T-helper 2 cell treated with Interferon-gamma antibody and Interleukin-4, amounts not matched to agents 100 ng/mL and 5 ng/mL, for 36 hours (primary cell): ENCODE results near the gene IL6R. TPM values are rescaled to one million over a fixed set of nuclear protein-coding genes. Genes with fewer than 3 reads are reported as not detected.
"Not testable (repeated sequence)": the region's sequence is repeated elsewhere in the genome, so short reads cannot be mapped to it uniquely, and the experiment has no call there.

ENCODE experiments used
- intact Hi-C: fragments of 100-400 bp; cut with micrococcal nuclease; formaldehyde crosslinking; loops from one replicate; pipeline ENCODE4 v1.15.1; 2023
- total RNA-seq: library from RNA; stranded (reverse); gene quantifications from 2 replicates; pipeline ENCODE4 v1.2.3, GENCODE V29; 2022

The IL6R gene
- 5.3 and 5.9 TPM in 2 replicates for total RNA-seq

DNA sequence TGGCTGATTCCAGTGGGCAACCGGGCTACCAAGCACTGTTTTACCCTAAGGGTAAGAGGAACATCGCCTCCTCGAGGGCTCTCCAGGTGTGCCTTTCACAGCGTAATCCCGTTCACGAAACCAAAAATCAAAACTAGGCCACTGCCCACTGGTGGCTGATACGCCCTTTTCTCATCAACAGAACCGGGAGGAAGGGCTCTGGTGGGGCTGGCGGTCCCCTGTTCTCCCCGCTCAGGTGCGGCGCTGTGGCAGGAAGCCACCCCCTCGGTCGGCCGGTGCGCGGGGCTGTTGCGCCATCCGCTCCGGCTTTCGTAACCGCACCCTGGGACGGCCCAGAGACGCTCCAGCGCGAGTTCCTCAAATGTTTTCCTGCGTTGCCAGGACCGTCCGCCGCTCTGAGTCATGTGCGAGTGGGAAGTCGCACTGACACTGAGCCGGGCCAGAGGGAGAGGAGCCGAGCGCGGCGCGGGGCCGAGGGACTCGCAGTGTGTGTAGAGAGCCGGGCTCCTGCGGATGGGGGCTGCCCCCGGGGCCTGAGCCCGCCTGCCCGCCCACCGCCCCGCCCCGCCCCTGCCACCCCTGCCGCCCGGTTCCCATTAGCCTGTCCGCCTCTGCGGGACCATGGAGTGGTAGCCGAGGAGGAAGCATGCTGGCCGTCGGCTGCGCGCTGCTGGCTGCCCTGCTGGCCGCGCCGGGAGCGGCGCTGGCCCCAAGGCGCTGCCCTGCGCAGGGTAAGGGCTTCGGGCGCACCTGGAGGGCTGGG is at the start of gene IL6R:
Gene IL6R (plus strand): TSS at position 360 of the 763 bp plus-strand sequence. CDS start 287 bp downstream, at position 647.
- intact Hi-C loops: loop anchor here (1.0 to 5.0 kb wide), 2 partner anchors 73 to 152 kb away; partner anchors contain the start of gene UBE2Q1

DNA sequence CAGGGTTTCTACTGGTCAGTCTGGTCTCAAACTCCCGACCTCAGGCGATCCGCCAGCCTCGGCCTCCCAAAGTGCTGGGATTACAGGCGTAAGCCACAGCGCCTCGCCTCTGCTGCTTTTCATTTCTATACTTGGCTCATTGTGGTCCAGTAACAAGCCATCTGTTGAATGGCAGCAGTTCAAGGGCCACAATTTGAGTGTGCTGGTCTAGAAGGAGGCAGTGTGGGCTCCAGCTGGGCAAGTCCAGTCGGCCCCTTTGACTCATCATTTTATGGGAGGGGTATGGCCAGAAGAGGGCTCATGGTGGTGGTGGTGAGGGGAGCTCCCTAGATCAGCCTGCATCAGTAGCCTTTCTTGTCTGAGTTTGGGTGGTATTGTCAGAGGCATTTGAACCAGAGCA is 46.6 kb upstream of the IL6R start:
- intact Hi-C loops: no loop called here

- intact Hi-C loops: no loop called here
Observed at GRCh38 chr1:154360288-154360687, 44.9 kb upstream of the IL6R start.

- intact Hi-C loops: not testable (repeated sequence)
Observed at GRCh38 chr1:154360881-154361280, 44.3 kb upstream of the IL6R start.

GRCh38 chr1:154361357-154361756 is 43.8 kb upstream of the IL6R start:
- intact Hi-C loops: no loop called here

DNA sequence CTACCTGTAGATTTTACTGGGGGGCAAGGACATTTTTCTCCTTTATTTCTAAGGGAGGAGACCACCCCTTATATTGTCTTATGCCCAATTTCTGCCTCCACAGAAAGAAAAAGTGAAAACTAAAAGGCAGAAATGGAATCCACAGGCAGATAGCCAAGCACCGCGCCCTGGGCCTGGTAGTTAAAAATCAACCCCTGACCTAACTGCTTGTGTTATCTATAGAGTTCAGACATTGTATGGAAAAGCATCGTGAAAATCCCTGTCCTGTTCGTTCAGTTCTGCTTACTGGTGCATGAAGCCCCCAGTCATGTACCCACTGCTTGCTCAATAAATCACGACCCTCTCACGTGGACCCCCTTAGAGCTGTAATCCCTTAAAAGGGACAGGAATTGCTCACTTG is 33.7 kb upstream of the IL6R start:
- intact Hi-C loops: no loop called here

GRCh38 chr1:154373777-154374357 is 31.3 kb upstream of the IL6R start:
- intact Hi-C loops: not testable (repeated sequence)

DNA sequence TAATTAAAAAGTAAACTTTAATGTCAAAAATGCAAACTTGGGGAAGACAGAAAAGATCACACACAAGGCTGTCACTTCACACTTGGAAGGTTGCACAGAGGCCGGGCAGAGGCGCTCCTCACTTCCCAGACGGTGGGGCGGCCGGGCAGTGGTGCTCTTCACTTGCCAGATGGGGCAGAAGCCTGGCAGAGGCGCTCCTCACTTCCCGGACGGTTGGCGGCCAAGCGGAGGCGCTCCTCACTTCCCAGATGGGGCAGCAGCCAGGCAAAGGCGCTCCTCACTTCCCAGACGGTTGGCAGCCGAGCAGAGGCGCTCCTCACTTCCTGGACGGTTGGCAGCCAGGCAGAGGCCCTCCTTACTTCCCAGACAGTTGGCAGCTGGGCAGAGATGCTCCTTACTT is 25.8 kb upstream of the IL6R start:
- intact Hi-C loops: no loop called here

GRCh38 chr1:154384650-154385489 is 20.3 kb upstream of the IL6R start:
- intact Hi-C loops: no loop called here

GRCh38 chr1:154386643-154387352 is 18.3 kb upstream of the IL6R start:
- intact Hi-C loops: loop anchor here (2.0 kb wide), 1 partner anchor 20 kb away; no protein-coding TSS in a partner anchor

- intact Hi-C loops: no loop called here
Observed at GRCh38 chr1:154391086-154391770, 13.9 kb upstream of the IL6R start.

- intact Hi-C loops: no loop called here
Observed at GRCh38 chr1:154398141-154398540, 7.0 kb upstream of the IL6R start.

- intact Hi-C loops: no loop called here
Observed at GRCh38 chr1:154398678-154399077, 6.5 kb upstream of the IL6R start.

DNA sequence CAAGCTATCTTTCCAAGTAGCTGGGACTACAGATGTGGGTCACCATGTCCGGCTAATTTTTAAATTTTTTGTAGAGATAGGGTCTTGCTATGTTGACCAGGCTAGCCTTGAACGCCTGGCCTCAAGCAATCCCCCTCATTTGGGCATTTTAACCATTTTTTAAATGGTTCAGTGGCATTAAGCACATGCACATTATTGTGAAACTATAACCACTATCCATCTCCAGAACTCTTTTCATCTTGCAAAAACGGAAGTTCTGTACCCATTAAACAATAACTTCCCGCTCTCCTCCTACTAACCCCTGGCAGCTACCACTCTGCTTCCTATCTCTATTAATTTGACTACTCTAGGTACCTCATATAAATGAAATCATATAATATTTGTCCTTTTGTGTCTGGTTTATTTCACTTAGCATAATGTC is 4.8 kb upstream of the IL6R start:
- intact Hi-C loops: no loop called here

DNA sequence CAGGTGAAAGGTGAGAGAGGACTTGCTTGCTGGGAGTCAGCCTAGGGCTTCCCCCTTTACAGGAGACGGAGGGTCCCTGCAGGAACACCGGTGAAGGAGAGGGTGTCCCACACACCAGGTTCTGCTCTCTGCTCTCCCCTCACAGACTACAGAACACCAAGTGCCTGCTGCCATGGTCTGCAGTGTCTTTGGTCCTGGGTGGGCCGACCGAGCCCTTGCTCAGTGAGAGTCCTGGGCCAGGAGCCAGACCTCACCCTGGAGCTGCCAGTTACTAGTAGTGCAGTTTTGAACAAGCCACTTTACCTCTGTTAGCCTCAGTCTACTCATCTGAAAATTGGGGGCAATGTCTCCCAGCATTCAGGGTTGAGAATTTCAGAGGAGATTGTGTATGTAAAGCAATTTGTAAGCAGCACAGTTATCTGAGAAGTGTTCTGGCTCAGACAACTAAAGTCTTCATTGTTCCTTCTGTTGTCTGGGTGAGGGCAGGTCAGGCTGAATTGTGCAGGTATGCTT is 2.7 kb upstream of the IL6R start:
- intact Hi-C loops: no loop called here

DNA sequence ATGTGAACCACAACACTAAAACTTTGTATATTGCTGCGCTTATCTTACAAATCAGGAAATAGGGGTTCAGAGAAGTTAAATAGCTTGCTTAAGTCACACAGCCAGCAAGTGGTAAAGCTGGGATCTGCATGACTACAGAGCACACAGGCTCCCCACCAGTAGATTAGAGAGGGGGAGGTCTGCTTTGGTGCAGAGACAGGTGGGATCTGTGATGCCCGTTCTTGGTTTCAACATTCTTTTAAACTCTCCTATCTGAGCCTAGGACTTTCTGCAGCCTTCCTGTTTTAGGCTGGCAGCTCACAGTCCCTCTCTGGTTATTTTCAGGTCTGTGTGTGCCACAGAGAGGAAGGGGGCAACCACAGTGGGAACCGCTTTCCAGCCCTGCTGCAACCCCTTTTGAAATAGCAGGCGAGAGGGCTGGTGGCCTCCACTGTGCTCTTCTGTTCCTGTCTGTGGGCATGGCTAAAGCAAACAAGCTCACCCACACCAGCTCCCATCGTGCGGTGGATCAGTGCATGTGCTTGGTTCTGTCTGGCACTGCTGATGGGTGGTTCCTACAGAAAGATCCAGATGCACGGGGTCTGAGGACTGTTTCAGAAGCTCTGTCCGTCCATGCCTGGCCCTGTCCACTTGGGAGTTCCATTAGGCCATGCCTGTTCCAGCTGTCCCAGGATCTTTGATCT is 1.7 kb upstream of the IL6R start:
- intact Hi-C loops: no loop called here

GRCh38 chr1:154403983-154404382 is 1.2 kb upstream of the IL6R start:
- intact Hi-C loops: no loop called here

- intact Hi-C loops: no loop called here
Observed at GRCh38 chr1:154404511-154404931, 622 bp upstream of the IL6R start.

DNA sequence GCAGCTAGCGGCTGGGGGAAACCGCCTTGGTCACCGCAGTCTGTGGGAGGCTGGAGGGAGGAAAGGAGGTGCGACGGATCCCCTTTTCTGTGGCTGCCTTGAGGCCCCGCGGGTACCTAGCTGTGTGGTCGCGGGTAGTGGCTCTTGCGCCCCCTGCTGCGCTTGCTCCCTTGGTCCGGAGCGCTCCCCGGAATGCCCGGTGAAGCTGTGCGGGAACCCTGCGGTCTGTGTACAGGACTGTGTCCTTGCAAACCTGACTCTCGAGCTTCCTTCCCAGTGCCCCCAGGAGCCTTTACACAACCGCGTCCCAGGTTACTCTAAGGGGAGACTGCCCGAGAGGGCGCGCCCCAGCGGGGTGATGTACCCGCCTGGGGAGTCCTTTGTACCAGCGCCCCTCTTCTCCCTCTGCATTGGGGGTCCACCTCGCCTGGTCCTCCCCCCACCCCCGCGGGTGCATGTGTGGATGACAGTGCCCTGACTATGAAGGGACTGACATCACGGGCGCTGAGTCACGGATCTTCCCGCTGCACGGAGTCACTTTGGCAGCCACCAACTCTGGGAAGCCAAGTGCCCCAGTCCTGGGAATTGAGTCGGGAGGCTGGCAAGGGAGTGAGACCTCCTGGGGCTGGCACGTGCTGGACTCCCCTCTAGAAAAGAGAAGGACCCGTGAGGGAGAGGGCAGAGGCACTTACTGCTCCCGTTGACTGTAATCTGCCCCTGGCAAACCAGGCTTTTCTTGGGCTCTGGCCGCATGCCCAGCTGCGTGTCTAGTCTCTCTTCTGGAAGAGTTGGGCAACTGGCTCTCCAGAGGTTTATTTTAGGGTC is 816 bp downstream of the IL6R start:
- intact Hi-C loops: loop anchor here (1.0 to 5.0 kb wide), 5 partner anchors 19 to 151 kb away; partner anchors contain the start of gene UBE2Q1
